HG02884 (cell line): ENCODE results near the gene SCAF8.

Experiments
- ATAC-seq: cut with Tn5 transposase; IDR thresholded peaks from one replicate; pipeline ENCODE4 v1.9.1; 2021; ENCODE audit warnings: mild to moderate bottlenecking, moderate library complexity; ENCODE audit not compliant: unreplicated experiment

The SCAF8 gene

GRCh38 chr6:154876486-154877280 is 143.5 kb downstream of the SCAF8 start:
- no peak for ATAC-seq

- ATAC-seq = no peak
Measured at GRCh38 chr6:154878871-154879491, 145.8 kb downstream of the SCAF8 start.

GRCh38 chr6:154882107-154882506 is 148.9 kb downstream of the SCAF8 start:
- no peak for ATAC-seq
